Hepatocyte (in vitro differentiated cells): Measurements from ENCODE around the gene RASSF1. TPM values are rescaled to one million over a fixed set of nuclear protein-coding genes. Genes with fewer than 3 reads are reported as not detected.
A peak's percentile ranks its signal among the peaks of the same experiment; 100 is the strongest.

ENCODE experiments used
- DNase-seq: peaks from one replicate; pipeline ENCODE4 v3.0.0-alpha.2; 2016; ENCODE audit warnings: low spot score
- H2AFZ ChIP-seq: fragments of 200-600 bp; sonication (generic); 2 replicates; pipeline ENCODE4 v1.6.0; 2016; ENCODE audit warnings: antibody characterized with exemption, mild to moderate bottlenecking
- H3K27ac ChIP-seq: fragments of 200-600 bp; sonication (generic); 2 replicates; pipeline ENCODE4 v1.5.1; 2016; ENCODE audit warnings: mild to moderate bottlenecking
- H3K27me3 ChIP-seq: fragments of 200-600 bp; sonication (generic); 2 replicates; pipeline ENCODE4 v1.6.1; 2016
- H3K36me3 ChIP-seq: fragments of 200-600 bp; sonication (generic); replicated peaks from 2 replicates; pipeline ENCODE4 v1.5.1; 2016; ENCODE audit warnings: low read depth; ENCODE audit not compliant: insufficient read depth
- H3K4me1 ChIP-seq: fragments of 200-600 bp; sonication (generic); 2 replicates; pipeline ENCODE4 v1.5.1; 2016; ENCODE audit warnings: mild to moderate bottlenecking, moderate library complexity; ENCODE audit not compliant: insufficient read depth
- H3K4me2 ChIP-seq: fragments of 200-600 bp; sonication (generic); 2 replicates; pipeline ENCODE4 v1.6.0; 2016
- H3K4me3 ChIP-seq: fragments of 200-600 bp; sonication (generic); 2 replicates; pipeline ENCODE4 v1.5.1; 2016; ENCODE audit warnings: mild to moderate bottlenecking
- H3K79me2 ChIP-seq: fragments of 200-600 bp; sonication (generic); 2 replicates; pipeline ENCODE4 v1.6.0; 2017; ENCODE audit warnings: mild to moderate bottlenecking
- H3K9me2 ChIP-seq: fragments of 200-600 bp; sonication (generic); replicated peaks from 2 replicates; pipeline ENCODE4 v1.6.0; 2017; ENCODE audit warnings: mild to moderate bottlenecking; ENCODE audit not compliant: insufficient read depth
- H3K9me3 ChIP-seq: fragments of 200-600 bp; sonication (generic); 2 replicates; pipeline ENCODE4 v1.5.1; 2016; ENCODE audit warnings: low read depth, mild to moderate bottlenecking
- H4K20me1 ChIP-seq: fragments of 200-600 bp; sonication (generic); 2 replicates; pipeline ENCODE4 v1.6.0; 2016; ENCODE audit warnings: mild to moderate bottlenecking; ENCODE audit not compliant: insufficient read depth, poor library complexity, severe bottlenecking
- CTCF ChIP-seq: fragments of 200-600 bp; sonication (generic); IDR thresholded peaks from 2 replicates; pipeline ENCODE4 v1.5.1; 2016; ENCODE audit warnings: antibody characterized with exemption, mild to moderate bottlenecking; ENCODE audit not compliant: poor library complexity
- EZH2 ChIP-seq: fragments of 200-600 bp; sonication (generic); IDR thresholded peaks from 2 replicates; pipeline ENCODE4 v1.6.1; 2016; ENCODE audit warnings: antibody characterized with exemption, mild to moderate bottlenecking, borderline replicate concordance
- EZH2phosphoT487 ChIP-seq: fragments of 200-600 bp; sonication (generic); IDR thresholded peaks from one replicate; pipeline ENCODE4 v1.6.1; 2018; ENCODE audit warnings: antibody characterized with exemption, mild to moderate bottlenecking, low read depth, moderate library complexity; ENCODE audit not compliant: unreplicated experiment, severe bottlenecking
- WGBS: methylation state at CpG from one replicate; pipeline ENCODE4 v1.1.6; 2016; ENCODE audit warnings: low lambda C conversion rate; ENCODE audit errors: missing lambda C conversion rate; 5-methylcytosine and 5-hydroxymethylcytosine counted together
- polyA plus RNA-seq: library from polyadenylated mRNA; unstranded; fragments of >200 nt; fragmentation: Nextera tagmentation; extraction: Ambion mirVana; gene quantifications from 2 replicates; pipeline ENCODE4 v1.2.1, GENCODE V29; 2016
- total RNA-seq: library from RNA; depleted of rRNA; stranded (reverse); fragments of >200 nt; gene quantifications from 2 replicates; pipeline ENCODE4 v1.2.3, GENCODE V29; 2014

RASSF1 gene
- total and polyA plus RNA-seq, 2 experiments from 2014 or later, result 11.3 to 22.9 TPM

DNA sequence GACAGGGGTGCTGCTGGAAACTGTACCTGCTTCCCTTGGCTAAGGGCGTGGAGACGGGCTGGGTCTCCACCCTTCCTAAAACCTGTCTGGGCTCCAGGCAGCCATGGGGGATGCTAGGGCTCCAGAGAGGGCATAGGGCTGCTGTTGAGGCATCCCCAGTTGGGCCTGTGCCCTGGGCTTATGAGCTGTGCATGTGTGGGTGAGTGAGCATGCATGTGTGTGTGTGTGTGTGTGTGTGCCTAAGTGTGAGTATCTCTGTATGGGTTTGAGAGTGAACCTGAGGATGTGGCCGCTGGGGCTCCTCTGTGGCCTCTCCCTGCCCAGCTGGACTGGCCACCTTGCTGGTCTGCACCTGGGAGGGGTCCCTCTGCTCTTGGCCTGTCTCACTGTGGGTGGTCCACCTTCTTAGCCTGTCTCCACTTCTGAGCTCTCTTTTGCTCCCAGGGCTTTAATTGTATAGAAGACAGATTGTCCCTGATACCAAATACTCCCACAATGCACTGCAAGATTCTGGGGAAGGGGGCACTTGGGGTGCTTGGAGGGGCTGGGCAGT is 30.6 kb upstream of the RASSF1 start:
- H3K36me3 ChIP-seq, result no peaks in the 10 kb centered on the region
- peaks cover 3% of the 10 kb centered on the region for H3K4me1 ChIP-seq
- H3K9me3 ChIP-seq, result no peaks in the 10 kb centered on the region
- WGBS, result 82% methylated on average over 3 of the region's 3 CpGs
- no peak overlapping the region for H3K4me3 ChIP-seq
- no peaks in the 10 kb centered on the region for H3K9me2 ChIP-seq
- no peaks in the 10 kb centered on the region for H4K20me1 ChIP-seq
- no peak for TF ChIP-seq EZH2phosphoT487
- no peak for TF ChIP-seq EZH2
- no peak for TF ChIP-seq CTCF
- H3K27me3 ChIP-seq, result no peaks in the 10 kb centered on the region
- no peak overlapping the region for H3K4me2 ChIP-seq
- no peak for DNase-seq
- no peak overlapping the region for H3K27ac ChIP-seq
- no peak overlapping the region for H2AFZ ChIP-seq
- no peaks in the 10 kb centered on the region for H3K79me2 ChIP-seq

DNA sequence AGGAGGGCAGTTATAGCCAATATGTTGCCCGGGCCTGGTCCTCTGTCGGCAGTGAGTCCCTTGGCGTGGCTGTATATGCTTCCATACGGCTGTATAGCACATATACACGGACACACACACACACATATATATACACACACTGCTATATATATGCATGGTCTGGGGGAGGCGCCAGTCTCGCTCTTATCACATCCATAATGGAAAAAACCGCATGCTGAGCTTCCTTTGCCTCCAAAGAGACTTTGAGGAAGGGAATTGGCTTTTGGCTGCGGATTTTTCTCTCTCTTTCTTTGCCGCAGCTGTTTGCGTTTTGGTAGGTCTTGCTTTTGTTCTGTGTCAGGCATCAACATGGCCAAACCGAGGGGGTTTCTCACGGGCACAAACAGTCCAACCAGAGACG is 30.0 kb upstream of the RASSF1 start:
- H3K9me3 ChIP-seq, result no peaks in the 10 kb centered on the region
- H3K4me2 ChIP-seq, result no peak overlapping the region
- no peaks in the 10 kb centered on the region for H4K20me1 ChIP-seq
- no peaks in the 10 kb centered on the region for H3K36me3 ChIP-seq
- H3K9me2 ChIP-seq, result no peaks in the 10 kb centered on the region
- peaks cover 3% of the 10 kb centered on the region for H3K4me1 ChIP-seq
- no peak overlapping the region for H3K4me3 ChIP-seq
- no peak overlapping the region for H3K27ac ChIP-seq
- 70% methylated on average over 13 of the region's 14 CpGs for WGBS
- TF ChIP-seq CTCF (peak; percentile 40), EZH2 (no peak)
- H2AFZ ChIP-seq, result no peak overlapping the region
- H3K79me2 ChIP-seq, result no peaks in the 10 kb centered on the region
- peak; percentile 54 for DNase-seq
- H3K27me3 ChIP-seq, result no peaks in the 10 kb centered on the region

DNA sequence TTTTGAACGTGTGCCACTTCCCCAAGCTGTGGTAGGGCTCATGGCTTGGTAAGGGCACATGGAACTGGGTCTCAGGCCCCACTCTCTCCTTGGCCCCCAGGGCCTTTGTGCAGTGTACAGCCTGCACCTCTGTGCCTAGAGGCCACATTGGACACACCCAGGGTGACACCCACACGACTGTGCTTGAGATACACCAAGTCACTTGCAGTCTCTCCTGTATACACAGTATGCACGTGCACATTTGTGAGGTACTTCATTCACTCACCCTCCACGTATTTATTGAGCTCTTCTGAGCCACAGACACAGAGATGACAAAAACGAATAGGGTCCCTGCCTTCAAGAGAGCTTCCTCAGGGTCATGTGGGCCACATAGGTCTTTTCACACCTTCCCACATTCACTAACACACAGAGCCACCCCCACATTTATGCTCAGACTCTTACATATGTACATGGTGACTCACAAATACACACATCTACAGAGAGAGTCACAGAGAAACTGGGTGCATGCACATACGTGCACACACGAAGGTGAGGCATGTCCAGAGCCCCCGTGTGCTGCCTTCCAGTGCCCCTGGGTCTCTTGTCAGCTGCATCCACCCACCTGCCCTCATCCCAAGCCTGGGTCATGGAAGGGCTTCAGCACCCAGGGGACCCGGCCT is 28.5 kb upstream of the RASSF1 start:
- Histone ChIP-seq H3K27ac (no peak overlapping the region), H3K4me1 (peaks cover 3% of the 10 kb centered on the region), H2AFZ (no peak overlapping the region), H3K27me3 (no peaks in the 10 kb centered on the region), H3K4me3 (no peak overlapping the region), H3K79me2 (no peaks in the 10 kb centered on the region), H3K36me3 (no peaks in the 10 kb centered on the region), H4K20me1 (no peaks in the 10 kb centered on the region), H3K9me2 (no peaks in the 10 kb centered on the region), H3K4me2 (no peak overlapping the region), H3K9me3 (no peaks in the 10 kb centered on the region)
- no peak for DNase-seq
- no peak for TF ChIP-seq EZH2
- TF ChIP-seq EZH2phosphoT487, result no peak
- TF ChIP-seq CTCF, result no peak
- WGBS, result 80% methylated on average over 9 of the region's 9 CpGs
